ENCODE measurements around the gene CA11. TPM values are rescaled to one million over a fixed set of nuclear protein-coding genes. Genes with fewer than 3 reads are reported as not detected.

CA11 gene
- total RNA-seq, 1 donor from 2014 or later, result 9.6 TPM

GRCh38 chr19:48668332-48668731, 22.3 kb upstream of the CA11 start:
- H3K4me3 Mint-ChIP-seq (ENCODE audit: low read depth), result no peak overlapping the region

GRCh38 chr19:48665786-48666185, 19.8 kb upstream of the CA11 start:
- Mint-ChIP-seq H3K27me3 (peaks cover 3% of the 10 kb centered on the region), H3K9me3 (ENCODE audit: low read depth) (peaks cover 3% of the 10 kb centered on the region), H3K27ac (no peak overlapping the region), H3K4me1 (ENCODE audit: low read depth) (no peaks in the 10 kb centered on the region), H3K4me3 (ENCODE audit: low read depth) (no peak overlapping the region), H3K36me3 (ENCODE audit: insufficient read depth) (no peaks in the 10 kb centered on the region)
- no peak for DNase-seq (ENCODE audit: low spot score, unreplicated experiment)
- no peak for TF ChIP-seq CTCF (IDR thresholded peaks at IDR 0.05; ENCODE audit: unreplicated experiment)

More at GRCh38 chr19:48668332-48668731, 22.3 kb upstream of the CA11 start:
- no peaks in the 10 kb centered on the region for H3K9me3 Mint-ChIP-seq (ENCODE audit: low read depth)
- DNase-seq (ENCODE audit: low spot score, unreplicated experiment), result no peak
- H3K4me1 Mint-ChIP-seq (ENCODE audit: low read depth), result peaks cover 3% of the 10 kb centered on the region
- H3K27ac Mint-ChIP-seq, result no peak overlapping the region
- no peaks in the 10 kb centered on the region for H3K36me3 Mint-ChIP-seq (ENCODE audit: insufficient read depth)
- no peak for TF ChIP-seq CTCF (IDR thresholded peaks at IDR 0.05; ENCODE audit: unreplicated experiment)
- peaks cover 7% of the 10 kb centered on the region for H3K27me3 Mint-ChIP-seq

- Mint-ChIP-seq H3K4me3 (ENCODE audit: low read depth) (no peak overlapping the region), H3K4me1 (ENCODE audit: low read depth) (no peaks in the 10 kb centered on the region), H3K9me3 (ENCODE audit: low read depth) (peaks cover 3% of the 10 kb centered on the region), H3K36me3 (ENCODE audit: insufficient read depth) (no peaks in the 10 kb centered on the region), H3K27ac (no peak overlapping the region), H3K27me3 (peaks cover 3% of the 10 kb centered on the region)
- DNase-seq (ENCODE audit: low spot score, unreplicated experiment), result no peak
- no peak for TF ChIP-seq CTCF (IDR thresholded peaks at IDR 0.05; ENCODE audit: unreplicated experiment)
Observed at GRCh38 chr19:48664476-48664875, 18.5 kb upstream of the CA11 start.

- H3K4me1 Mint-ChIP-seq (ENCODE audit: low read depth), result no peaks in the 10 kb centered on the region
- peaks cover 4% of the 10 kb centered on the region for H3K27me3 Mint-ChIP-seq
- no peak overlapping the region for H3K27ac Mint-ChIP-seq
- no peak for DNase-seq (ENCODE audit: low spot score, unreplicated experiment)
- no peaks in the 10 kb centered on the region for H3K36me3 Mint-ChIP-seq (ENCODE audit: insufficient read depth)
- no peak overlapping the region for H3K4me3 Mint-ChIP-seq (ENCODE audit: low read depth)
- no peak for TF ChIP-seq CTCF (IDR thresholded peaks at IDR 0.05; ENCODE audit: unreplicated experiment)
- H3K9me3 Mint-ChIP-seq (ENCODE audit: low read depth), result peaks cover 3% of the 10 kb centered on the region
Observed at GRCh38 chr19:48663667-48664066, 17.7 kb upstream of the CA11 start.

DNA sequence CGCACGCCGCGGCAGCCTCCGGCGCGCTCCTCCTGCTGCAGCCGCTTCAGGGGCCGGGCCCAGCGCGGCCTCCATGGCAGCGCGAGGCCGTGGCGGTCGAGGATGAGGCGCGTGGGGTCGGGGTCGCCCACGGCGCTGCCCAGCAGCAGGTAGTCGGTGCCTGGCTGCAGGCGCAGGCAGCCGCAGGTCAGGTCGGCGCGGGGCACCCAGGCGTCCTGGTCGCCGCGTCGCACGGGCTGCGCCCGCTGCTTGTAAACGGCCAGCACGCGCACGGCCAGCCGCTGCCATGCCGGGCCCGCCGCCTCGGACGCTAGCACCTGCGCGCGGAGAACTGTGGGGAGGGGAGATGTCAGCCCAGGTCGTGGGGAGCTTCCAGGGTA, 15.7 kb upstream of the CA11 start:
- Mint-ChIP-seq H3K27ac (no peak overlapping the region), H3K4me3 (ENCODE audit: low read depth) (no peak overlapping the region), H3K9me3 (ENCODE audit: low read depth) (peaks cover 3% of the 10 kb centered on the region), H3K36me3 (ENCODE audit: insufficient read depth) (no peaks in the 10 kb centered on the region), H3K4me1 (ENCODE audit: low read depth) (peaks cover 1% of the 10 kb centered on the region), H3K27me3 (peaks cover 17% of the 10 kb centered on the region)
- no peak for TF ChIP-seq CTCF (IDR thresholded peaks at IDR 0.05; ENCODE audit: unreplicated experiment)
- DNase-seq (ENCODE audit: low spot score, unreplicated experiment), result no peak
